A549 (cell line): ENCODE measurements around the gene CTBP2. TPM values are rescaled to one million over a fixed set of nuclear protein-coding genes. Genes with fewer than 3 reads are reported as not detected.
A peak's percentile ranks its signal among the peaks of the same experiment; 100 is the strongest.

Source experiments
- ATAC-seq, 2 experiments: fragments of 200-7000 bp in 1 of 2; fragments of >200 bp in 1 of 2; cut with Nextera tagmentation in 1 of 2; cut with Tn5 transposase in 1 of 2; 3 replicates each; pipeline versions ENCODE4 v1.8.0 to v1.9.1; 2018 to 2020; ENCODE audit warnings: mild to moderate bottlenecking in 1 of 2, moderate library complexity in 1 of 2
- CTCF ChIA-PET: fragments of 300-600 bp; sonication (Branson Sonifier 250); formaldehyde crosslinking; extraction: SDS; loops from one replicate; lab custom pipeline; 2021; ENCODE audit warnings: antibody characterized with exemption, inconsistent platforms; lab: Yijun Ruan, JAX
- POLR2A ChIA-PET: fragments of 350-600 bp; formaldehyde crosslinking; extraction: SDS; loops from one replicate; lab custom pipeline; 2021; ENCODE audit warnings: antibody characterized with exemption, inconsistent platforms; lab: Yijun Ruan, JAX
- DNase-seq, 2 experiments: peaks; one replicate each; pipeline versions ENCODE4 v3.0.0 to v3.0.0-alpha.2; 2011 to 2016; ENCODE audit warnings: low read depth in 1 of 2, low spot score in 1 of 2
- FAIRE-seq: peaks from 2 replicates; lab custom pipeline; 2011; peaks lifted over from hg19 to GRCh38; lab: Jason Lieb, UNC
- H3K27ac ChIP-seq, 2 experiments: fragments of >200 bp; sonication (Bioruptor Twin); formaldehyde crosslinking; 3 replicates each; pipeline ENCODE4 v1.5.1; 2016 to 2017
- H3K4me1 ChIP-seq: fragments of >200 bp; sonication (Bioruptor Twin); formaldehyde crosslinking; 3 replicates; pipeline ENCODE4 v1.6.1; 2016
- H3K4me2 ChIP-seq: fragments of >200 bp; sonication (Bioruptor Twin); formaldehyde crosslinking; 3 replicates; pipeline ENCODE4 v1.6.1; 2016
- H3K4me3 ChIP-seq: fragments of >200 bp; sonication (Bioruptor Twin); formaldehyde crosslinking; 3 replicates; pipeline ENCODE4 v1.5.1; 2016
- H3K9me3 ChIP-seq: fragments of >200 bp; sonication (Bioruptor Twin); formaldehyde crosslinking; 3 replicates; pipeline ENCODE4 v1.6.1; 2016
- CBX2 ChIP-seq: fragments of 200-600 bp; sonication (generic); IDR thresholded peaks from 2 replicates; pipeline ENCODE4 v1.6.1; 2016; ENCODE audit warnings: low read depth, mild to moderate bottlenecking, borderline replicate concordance
- CBX8 ChIP-seq: fragments of 200-600 bp; sonication (generic); IDR thresholded peaks from 2 replicates; pipeline ENCODE4 v1.6.1; 2016
- CHD2 ChIP-seq: fragments of 150-350 bp; IDR thresholded peaks from 2 replicates; pipeline ENCODE4 v1.6.1; 2014; ENCODE audit warnings: low read length; ENCODE audit not compliant: partially characterized antibody
- FOSL2 ChIP-seq, 2 experiments: fragments of 450-650 bp in 1 of 2; fragments of >200 bp in 1 of 2; sonication (Bioruptor Twin) in 1 of 2; formaldehyde crosslinking; IDR thresholded peaks; 2 replicates each; pipeline versions ENCODE4 v1.5.0 to v1.6.1; 2016 to 2020; ENCODE audit warnings: mild to moderate bottlenecking in 1 of 2, moderate library complexity in 1 of 2
- GATA3 ChIP-seq: IDR thresholded peaks from 2 replicates; pipeline ENCODE4 v1.6.1; 2012; ENCODE audit warnings: borderline replicate concordance
- HOXB5 ChIP-seq: fragments of 250-450 bp; sonication (Bioruptor Pico); IDR thresholded peaks from 2 replicates; pipeline ENCODE4 v1.5.0; 2020; ENCODE audit warnings: mild to moderate bottlenecking, moderate library complexity
- JUN ChIP-seq, 2 experiments: fragments of >200 bp; sonication (Bioruptor Twin); formaldehyde crosslinking; IDR thresholded peaks; 2 replicates in 1 of 2; 3 replicates in 1 of 2; pipeline ENCODE4 v1.6.1; 2016 to 2017
- MAFK ChIP-seq: fragments of 450-650 bp; IDR thresholded peaks from 2 replicates; pipeline ENCODE4 v1.6.1; 2014; ENCODE audit not compliant: partially characterized antibody
- MAZ ChIP-seq: fragments of 150-350 bp; IDR thresholded peaks from 2 replicates; pipeline ENCODE4 v1.6.1; 2014; ENCODE audit warnings: antibody characterized with exemption, low read depth, low read length, borderline replicate concordance
- NFE2L2 ChIP-seq: fragments of 150-350 bp; conservative IDR thresholded peaks from 2 replicates; pipeline ENCODE4 v1.6.1; 2014; ENCODE audit warnings: low read length
- PHF8 ChIP-seq: fragments of 200-600 bp; sonication (generic); IDR thresholded peaks from 2 replicates; pipeline ENCODE4 v1.6.1; 2016; ENCODE audit warnings: low read depth, mild to moderate bottlenecking, antibody characterized with exemption, moderate library complexity, borderline replicate concordance
- POLR2A ChIP-seq: IDR thresholded peaks from 2 replicates; pipeline ENCODE4 v1.6.1; 2012; ENCODE audit warnings: mild to moderate bottlenecking, low read length
- REST ChIP-seq: fragments of 200-600 bp; sonication (generic); IDR thresholded peaks from 2 replicates; pipeline ENCODE4 v1.6.1; 2016; ENCODE audit warnings: antibody characterized with exemption, mild to moderate bottlenecking, moderate library complexity
- TP53 ChIP-seq: fragments of 250-450 bp; sonication (Bioruptor Pico); IDR thresholded peaks from 2 replicates; pipeline ENCODE4 v1.5.0; 2021; ENCODE audit warnings: mild to moderate bottlenecking, moderate library complexity
- WGBS: methylation state at CpG from one replicate; pipeline ENCODE4 v1.1.6; 2017; ENCODE audit errors: missing lambda C conversion rate; 5-methylcytosine and 5-hydroxymethylcytosine counted together
- polyA plus RNA-seq, 4 experiments: library from polyadenylated mRNA; depleted of rRNA in 3 of 4; stranded (reverse); fragments of >200 nt; fragmentation: RNase III in 1 of 4; extraction: RNeasy Plus Mini Kit Qiagen cat#74134 plus additional on column Dnase treatment in 1 of 4; gene quantifications; 2 replicates in 3 of 4; 3 replicates in 1 of 4; pipeline ENCODE4 v1.2.3, GENCODE V29; 2011 to 2017
- TF ChIP-seq, protein P1 (sequence below): fragments of 150-350 bp; IDR thresholded peaks from 2 replicates; pipeline ENCODE4 v1.6.1; 2014; ENCODE audit warnings: low read depth, mild to moderate bottlenecking, low read length
- TF ChIP-seq, protein P2 (sequence below): fragments of 250-450 bp; sonication (Bioruptor Pico); IDR thresholded peaks from 2 replicates; pipeline ENCODE4 v1.5.0; 2021; ENCODE audit warnings: mild to moderate bottlenecking, moderate library complexity, borderline replicate concordance
- TF ChIP-seq, protein P3 (sequence below): fragments of >200 bp; sonication (Bioruptor Twin); formaldehyde crosslinking; IDR thresholded peaks from 3 replicates; pipeline ENCODE4 v1.5.1; 2016

CTBP2 gene
- polyA plus RNA-seq, 2 of the 4 experiments (the other 2 are of a cell fraction) = 74.9 to 78.9 TPM

DNA sequence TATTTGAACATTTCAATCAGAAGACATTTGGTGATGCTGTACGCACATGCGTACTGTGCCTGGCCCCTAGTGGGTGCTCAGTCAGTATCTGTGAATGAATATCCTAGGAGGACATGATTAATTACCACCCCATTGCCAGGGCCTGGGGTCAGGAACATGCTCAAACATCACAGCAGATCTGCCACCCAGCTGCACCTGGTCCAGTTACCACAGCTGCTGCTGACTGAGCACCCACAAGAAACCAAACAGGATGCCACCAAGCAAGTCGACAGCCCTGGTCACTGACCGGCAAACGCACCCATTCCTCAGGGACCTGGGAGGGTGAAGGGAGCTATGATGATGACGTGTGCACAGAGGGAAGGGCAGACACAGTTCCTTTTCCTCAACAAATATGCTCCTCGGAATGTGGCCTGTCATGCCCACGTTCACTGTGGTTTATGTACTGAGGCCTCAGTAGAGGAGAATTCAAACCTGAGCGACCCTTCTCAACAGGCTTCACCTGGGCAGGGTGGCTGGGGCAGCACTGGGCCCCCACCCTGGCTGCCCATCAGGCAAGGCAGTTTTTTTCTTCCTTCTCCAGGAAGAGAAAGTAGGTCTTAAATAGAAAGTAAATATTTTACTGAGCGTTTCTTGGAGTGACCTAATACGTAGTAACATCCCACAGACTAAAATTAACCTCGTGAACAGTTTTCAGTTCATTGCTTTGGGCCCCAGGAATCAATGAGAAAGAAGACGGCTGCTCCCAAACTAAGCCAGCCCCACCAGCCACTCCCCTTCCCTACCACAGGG lies 13.4 kb downstream of the CTBP2 start:
- WGBS = 38% methylated on average over 13 of the region's 13 CpGs
- no peak overlapping the region for H3K4me3 ChIP-seq
- TF ChIP-seq HOXB5 (CRISPR knock-in tag) = no peak
- TF ChIP-seq MAFK = peak; percentile 34
- TF ChIP-seq, protein P1, sequence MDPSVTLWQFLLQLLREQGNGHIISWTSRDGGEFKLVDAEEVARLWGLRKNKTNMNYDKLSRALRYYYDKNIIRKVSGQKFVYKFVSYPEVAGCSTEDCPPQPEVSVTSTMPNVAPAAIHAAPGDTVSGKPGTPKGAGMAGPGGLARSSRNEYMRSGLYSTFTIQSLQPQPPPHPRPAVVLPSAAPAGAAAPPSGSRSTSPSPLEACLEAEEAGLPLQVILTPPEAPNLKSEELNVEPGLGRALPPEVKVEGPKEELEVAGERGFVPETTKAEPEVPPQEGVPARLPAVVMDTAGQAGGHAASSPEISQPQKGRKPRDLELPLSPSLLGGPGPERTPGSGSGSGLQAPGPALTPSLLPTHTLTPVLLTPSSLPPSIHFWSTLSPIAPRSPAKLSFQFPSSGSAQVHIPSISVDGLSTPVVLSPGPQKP = no peak
- no peaks in the 10 kb centered on the region for H3K9me3 ChIP-seq
- H3K4me2 ChIP-seq = peak overlapping the region; percentile 54
- FAIRE-seq = no peak
- DNase-seq = peak in 1 of 2 experiments; percentile 70
- H3K4me1 ChIP-seq = peaks cover 55% of the 10 kb centered on the region
- POLR2A ChIA-PET = no interaction called here
- ATAC-seq = peak; percentile 32 to 49
- peak overlapping the region; percentile 7 to 67; a peak in 3 of 6 replicates for H3K27ac ChIP-seq
- CTCF ChIA-PET = interaction anchor here (1.0 to 2.2 kb wide), 3 partner anchors 14 to 99 kb away, joined by 3 to 10 read pairs (median 5); partner anchors contain the start of gene CTBP2

DNA sequence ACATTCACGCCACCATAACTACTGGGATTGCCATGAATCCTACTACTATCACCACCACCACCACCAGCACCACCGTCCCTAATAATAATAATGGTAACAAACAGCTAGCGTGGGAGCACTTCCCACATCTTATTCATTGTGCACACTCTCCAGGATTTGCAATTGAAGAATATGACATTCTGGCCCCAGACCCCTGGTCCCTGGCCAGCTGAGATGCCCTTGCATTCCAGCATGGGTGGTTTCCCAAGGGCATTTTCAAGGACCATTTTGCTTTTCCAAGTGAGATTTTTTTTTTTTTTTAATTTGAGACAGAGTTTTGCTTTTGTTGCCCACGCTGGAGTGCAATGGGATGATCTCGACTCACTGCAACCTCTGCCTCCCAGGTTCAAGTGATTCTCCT lies 14.7 kb downstream of the CTBP2 start:
- Histone ChIP-seq H3K9me3 (no peaks in the 10 kb centered on the region), H3K4me1 (peaks cover 55% of the 10 kb centered on the region), H3K4me3 (no peak overlapping the region), H3K4me2 (peak overlapping the region; percentile 60; the same call in 2 of the 3 replicates), H3K27ac (peak overlapping the region in 1 of 2 experiments; percentile 39; a peak in 1 of 6 replicates)
- DNase-seq (no peak), FAIRE-seq (no peak), ATAC-seq (no peak)
- ChIA-PET CTCF (interaction anchor here (0.6 to 2.2 kb wide), 10 partner anchors 10 to 700 kb away, joined by 3 to 10 read pairs (median 4); no protein-coding TSS in a partner anchor), POLR2A (no interaction called here)
- 95% methylated on average over 5 of the region's 5 CpGs for WGBS
- TF ChIP-seq CBX2 = no peak
- TF ChIP-seq PHF8 = no peak
- no peak for TF ChIP-seq CBX8
- no peak for TF ChIP-seq GATA3
- no peak for TF ChIP-seq REST
- TF ChIP-seq, protein P2, sequence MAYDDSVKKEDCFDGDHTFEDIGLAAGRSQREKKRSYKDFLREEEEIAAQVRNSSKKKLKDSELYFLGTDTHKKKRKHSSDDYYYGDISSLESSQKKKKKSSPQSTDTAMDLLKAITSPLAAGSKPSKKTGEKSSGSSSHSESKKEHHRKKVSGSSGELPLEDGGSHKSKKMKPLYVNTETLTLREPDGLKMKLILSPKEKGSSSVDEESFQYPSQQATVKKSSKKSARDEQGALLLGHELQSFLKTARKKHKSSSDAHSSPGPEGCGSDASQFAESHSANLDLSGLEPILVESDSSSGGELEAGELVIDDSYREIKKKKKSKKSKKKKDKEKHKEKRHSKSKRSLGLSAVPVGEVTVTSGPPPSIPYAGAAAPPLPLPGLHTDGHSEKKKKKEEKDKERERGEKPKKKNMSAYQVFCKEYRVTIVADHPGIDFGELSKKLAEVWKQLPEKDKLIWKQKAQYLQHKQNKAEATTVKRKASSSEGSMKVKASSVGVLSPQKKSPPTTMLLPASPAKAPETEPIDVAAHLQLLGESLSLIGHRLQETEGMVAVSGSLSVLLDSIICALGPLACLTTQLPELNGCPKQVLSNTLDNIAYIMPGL = no peak
- TF ChIP-seq MAFK = no peak
- TF ChIP-seq CHD2 = no peak
- TF ChIP-seq FOSL2 (IDR thresholded peaks at IDR 0.05) = no peak
- TF ChIP-seq FOSL2 (CRISPR knock-in tag; IDR thresholded peaks at IDR 0.05) = no peak
- no peak for TF ChIP-seq MAZ
- TF ChIP-seq POLR2A = no peak
- TF ChIP-seq NFE2L2 = no peak
- TF ChIP-seq JUN (IDR thresholded peaks at IDR 0.05) = no peak
- TF ChIP-seq, protein P3, sequence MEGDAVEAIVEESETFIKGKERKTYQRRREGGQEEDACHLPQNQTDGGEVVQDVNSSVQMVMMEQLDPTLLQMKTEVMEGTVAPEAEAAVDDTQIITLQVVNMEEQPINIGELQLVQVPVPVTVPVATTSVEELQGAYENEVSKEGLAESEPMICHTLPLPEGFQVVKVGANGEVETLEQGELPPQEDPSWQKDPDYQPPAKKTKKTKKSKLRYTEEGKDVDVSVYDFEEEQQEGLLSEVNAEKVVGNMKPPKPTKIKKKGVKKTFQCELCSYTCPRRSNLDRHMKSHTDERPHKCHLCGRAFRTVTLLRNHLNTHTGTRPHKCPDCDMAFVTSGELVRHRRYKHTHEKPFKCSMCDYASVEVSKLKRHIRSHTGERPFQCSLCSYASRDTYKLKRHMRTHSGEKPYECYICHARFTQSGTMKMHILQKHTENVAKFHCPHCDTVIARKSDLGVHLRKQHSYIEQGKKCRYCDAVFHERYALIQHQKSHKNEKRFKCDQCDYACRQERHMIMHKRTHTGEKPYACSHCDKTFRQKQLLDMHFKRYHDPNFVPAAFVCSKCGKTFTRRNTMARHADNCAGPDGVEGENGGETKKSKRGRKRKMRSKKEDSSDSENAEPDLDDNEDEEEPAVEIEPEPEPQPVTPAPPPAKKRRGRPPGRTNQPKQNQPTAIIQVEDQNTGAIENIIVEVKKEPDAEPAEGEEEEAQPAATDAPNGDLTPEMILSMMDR = no peak
- TF ChIP-seq TP53 = no peak
